H1 (cell line): ENCODE data around the gene KIAA1614.

Experiments used
- CBX5 ChIP-seq: fragments of 300-800, 300-1000 bp; sonication (generic); IDR thresholded peaks from 2 replicates; pipeline ENCODE4 v1.7.1; 2016; ENCODE audit warnings: antibody characterized with exemption, low read length, low read depth
- CHD2 ChIP-seq: IDR thresholded peaks from 2 replicates; pipeline ENCODE4 v1.6.1; 2012; ENCODE audit warnings: low read length, improper control_type of control experiment
- FOSL1 ChIP-seq: IDR thresholded peaks from 2 replicates; pipeline ENCODE4 v1.6.1; 2011; ENCODE audit warnings: mild to moderate bottlenecking, low read depth, low read length, moderate library complexity; ENCODE audit not compliant: insufficient read depth
- POLR2AphosphoS5 ChIP-seq: IDR thresholded peaks from 2 replicates; pipeline ENCODE4 v1.6.1; 2011; ENCODE audit warnings: low read depth, low read length
- RFX5 ChIP-seq: IDR thresholded peaks from 2 replicates; pipeline ENCODE4 v1.6.1; 2011; ENCODE audit warnings: low read depth, low read length, improper control_type of control experiment, borderline replicate concordance
- SP4 ChIP-seq: IDR thresholded peaks from 2 replicates; pipeline ENCODE4 v1.6.1; 2012; ENCODE audit warnings: low read length, inconsistent platforms
- USF2 ChIP-seq: IDR thresholded peaks from 2 replicates; pipeline ENCODE4 v1.6.1; 2011; ENCODE audit warnings: low read length, improper control_type of control experiment
- TF ChIP-seq, protein P1 (sequence below), 3 experiments: IDR thresholded peaks; 1 replicate in 2 of 3; 2 replicates in 1 of 3; pipeline versions ENCODE4 v1.5.1 to v1.6.1; 2011; ENCODE audit warnings: low read length in 3 of 3, mild to moderate bottlenecking in 3 of 3, inconsistent platforms in 2 of 3, low read depth in 1 of 3, moderate library complexity in 1 of 3; ENCODE audit not compliant: insufficient read depth in 1 of 3; ENCODE audit errors: control extremely low read depth in 1 of 3

GRCh38 chr1:180901076-180901990 lies 11.4 kb upstream of the KIAA1614 start:
- TF ChIP-seq FOSL1 (no peak), USF2 (no peak), POLR2AphosphoS5 (no peak), CBX5 (no peak), CHD2 (no peak), SP4 (no peak), RFX5 (no peak)
- TF ChIP-seq, protein P1, sequence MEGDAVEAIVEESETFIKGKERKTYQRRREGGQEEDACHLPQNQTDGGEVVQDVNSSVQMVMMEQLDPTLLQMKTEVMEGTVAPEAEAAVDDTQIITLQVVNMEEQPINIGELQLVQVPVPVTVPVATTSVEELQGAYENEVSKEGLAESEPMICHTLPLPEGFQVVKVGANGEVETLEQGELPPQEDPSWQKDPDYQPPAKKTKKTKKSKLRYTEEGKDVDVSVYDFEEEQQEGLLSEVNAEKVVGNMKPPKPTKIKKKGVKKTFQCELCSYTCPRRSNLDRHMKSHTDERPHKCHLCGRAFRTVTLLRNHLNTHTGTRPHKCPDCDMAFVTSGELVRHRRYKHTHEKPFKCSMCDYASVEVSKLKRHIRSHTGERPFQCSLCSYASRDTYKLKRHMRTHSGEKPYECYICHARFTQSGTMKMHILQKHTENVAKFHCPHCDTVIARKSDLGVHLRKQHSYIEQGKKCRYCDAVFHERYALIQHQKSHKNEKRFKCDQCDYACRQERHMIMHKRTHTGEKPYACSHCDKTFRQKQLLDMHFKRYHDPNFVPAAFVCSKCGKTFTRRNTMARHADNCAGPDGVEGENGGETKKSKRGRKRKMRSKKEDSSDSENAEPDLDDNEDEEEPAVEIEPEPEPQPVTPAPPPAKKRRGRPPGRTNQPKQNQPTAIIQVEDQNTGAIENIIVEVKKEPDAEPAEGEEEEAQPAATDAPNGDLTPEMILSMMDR (IDR thresholded peaks at IDR 0.05; ENCODE audit: control extremely low read depth in 1 of 3, insufficient read depth in 1 of 3, low read depth in 1 of 3, low read length in 3 of 3) = no peak
